ENCODE results near the gene C2CD3.
"Not testable (repeated sequence)": the region's sequence is repeated elsewhere in the genome, so short reads cannot be mapped to it uniquely, and the experiment has no call there.

C2CD3 gene

GRCh38 chr11:74141908-74142307 lies 28.9 kb downstream of the C2CD3 start:
- no peaks in the 10 kb centered on the region for H4K20me1 ChIP-seq (ENCODE audit: insufficient read depth)
- no peaks in the 10 kb centered on the region for H3K79me2 ChIP-seq (ENCODE audit: insufficient read depth, low read depth)
- H3K4me2 ChIP-seq = no peak overlapping the region
- no peak overlapping the region for H3K27ac ChIP-seq
- no peak overlapping the region for H3K9ac ChIP-seq
- TF ChIP-seq CTCF (conservative IDR thresholded peaks at IDR 0.05; ENCODE audit: low read depth, low read length) = no peak
- no peak overlapping the region for H2AFZ ChIP-seq (ENCODE audit: low read depth)
- H3K36me3 ChIP-seq (ENCODE audit: insufficient read depth) = no peaks in the 10 kb centered on the region
- no peaks in the 10 kb centered on the region for H3K27me3 ChIP-seq (ENCODE audit: insufficient read depth, low read depth)
- H3K4me3 ChIP-seq (IDR thresholded peaks at IDR 0.05; ENCODE audit: insufficient read depth, low read depth, low read length) = no peak overlapping the region
- H3K4me1 ChIP-seq (ENCODE audit: low read depth, poor library complexity, severe bottlenecking) = no peaks in the 10 kb centered on the region

GRCh38 chr11:74141241-74141695 lies 29.5 kb downstream of the C2CD3 start:
- no peak for TF ChIP-seq CTCF (conservative IDR thresholded peaks at IDR 0.05; ENCODE audit: low read depth, low read length)

GRCh38 chr11:74139919-74140431 lies 30.8 kb downstream of the C2CD3 start:
- not testable (repeated sequence) for H3K36me3 ChIP-seq (ENCODE audit: insufficient read depth); H3K4me1 ChIP-seq (ENCODE audit: low read depth, poor library complexity, severe bottlenecking); H2AFZ ChIP-seq (ENCODE audit: low read depth); H3K9ac ChIP-seq; H3K27ac ChIP-seq; H3K79me2 ChIP-seq (ENCODE audit: insufficient read depth, low read depth); H3K4me2 ChIP-seq; H3K4me3 ChIP-seq (IDR thresholded peaks at IDR 0.05; ENCODE audit: insufficient read depth, low read depth, low read length); H4K20me1 ChIP-seq (ENCODE audit: insufficient read depth); H3K27me3 ChIP-seq (ENCODE audit: insufficient read depth, low read depth)

More at GRCh38 chr11:74141241-74141695, 29.5 kb downstream of the C2CD3 start:
- Histone ChIP-seq H2AFZ (ENCODE audit: low read depth) (no peak overlapping the region), H3K4me3 (IDR thresholded peaks at IDR 0.05; ENCODE audit: insufficient read depth, low read depth, low read length) (no peak overlapping the region), H3K36me3 (ENCODE audit: insufficient read depth) (no peaks in the 10 kb centered on the region), H3K27me3 (ENCODE audit: insufficient read depth, low read depth) (no peaks in the 10 kb centered on the region), H3K4me2 (no peak overlapping the region), H4K20me1 (ENCODE audit: insufficient read depth) (no peaks in the 10 kb centered on the region), H3K79me2 (ENCODE audit: insufficient read depth, low read depth) (no peaks in the 10 kb centered on the region), H3K27ac (no peak overlapping the region), H3K4me1 (ENCODE audit: low read depth, poor library complexity, severe bottlenecking) (no peaks in the 10 kb centered on the region), H3K9ac (no peak overlapping the region)

GRCh38 chr11:74139151-74139918 lies 31.5 kb downstream of the C2CD3 start:
- H3K79me2 ChIP-seq (ENCODE audit: insufficient read depth, low read depth) = no peaks in the 10 kb centered on the region
- no peaks in the 10 kb centered on the region for H4K20me1 ChIP-seq (ENCODE audit: insufficient read depth)
- H3K9ac ChIP-seq = no peak overlapping the region
- TF ChIP-seq CTCF (conservative IDR thresholded peaks at IDR 0.05; ENCODE audit: low read depth, low read length) = no peak
- H3K27ac ChIP-seq = no peak overlapping the region
- no peak overlapping the region for H2AFZ ChIP-seq (ENCODE audit: low read depth)
- no peaks in the 10 kb centered on the region for H3K27me3 ChIP-seq (ENCODE audit: insufficient read depth, low read depth)
- H3K4me2 ChIP-seq = no peak overlapping the region
- no peak overlapping the region for H3K4me3 ChIP-seq (IDR thresholded peaks at IDR 0.05; ENCODE audit: insufficient read depth, low read depth, low read length)
- H3K4me1 ChIP-seq (ENCODE audit: low read depth, poor library complexity, severe bottlenecking) = no peaks in the 10 kb centered on the region
- no peaks in the 10 kb centered on the region for H3K36me3 ChIP-seq (ENCODE audit: insufficient read depth)

- no peak overlapping the region for H3K4me2 ChIP-seq
- H3K27me3 ChIP-seq (ENCODE audit: insufficient read depth, low read depth) = no peaks in the 10 kb centered on the region
- no peaks in the 10 kb centered on the region for H3K4me1 ChIP-seq (ENCODE audit: low read depth, poor library complexity, severe bottlenecking)
- no peak overlapping the region for H3K9ac ChIP-seq
- no peak overlapping the region for H2AFZ ChIP-seq (ENCODE audit: low read depth)
- H3K79me2 ChIP-seq (ENCODE audit: insufficient read depth, low read depth) = no peaks in the 10 kb centered on the region
- H3K4me3 ChIP-seq (IDR thresholded peaks at IDR 0.05; ENCODE audit: insufficient read depth, low read depth, low read length) = no peak overlapping the region
- no peak overlapping the region for H3K27ac ChIP-seq
- no peak for TF ChIP-seq CTCF (conservative IDR thresholded peaks at IDR 0.05; ENCODE audit: low read depth, low read length)
- H3K36me3 ChIP-seq (ENCODE audit: insufficient read depth) = no peaks in the 10 kb centered on the region
- H4K20me1 ChIP-seq (ENCODE audit: insufficient read depth) = no peaks in the 10 kb centered on the region
Observed at GRCh38 chr11:74138572-74138971, 32.2 kb downstream of the C2CD3 start.

Data from KMS-11 (cell line).